Activated T-helper 1 cell treated with anti-CD3 and anti-CD28 coated beads, Interleukin-2, amount 50 U/mL, for 16 hours (primary cell): Measurements from ENCODE around the gene MTURN.

ENCODE experiments used
- DNase-seq, 2 donors: peaks; one replicate each; pipeline ENCODE4 v3.0.0-alpha.2; 2020; ENCODE audit warnings: low read depth in 1 of 2, low spot score in 1 of 2

The MTURN gene

DNA sequence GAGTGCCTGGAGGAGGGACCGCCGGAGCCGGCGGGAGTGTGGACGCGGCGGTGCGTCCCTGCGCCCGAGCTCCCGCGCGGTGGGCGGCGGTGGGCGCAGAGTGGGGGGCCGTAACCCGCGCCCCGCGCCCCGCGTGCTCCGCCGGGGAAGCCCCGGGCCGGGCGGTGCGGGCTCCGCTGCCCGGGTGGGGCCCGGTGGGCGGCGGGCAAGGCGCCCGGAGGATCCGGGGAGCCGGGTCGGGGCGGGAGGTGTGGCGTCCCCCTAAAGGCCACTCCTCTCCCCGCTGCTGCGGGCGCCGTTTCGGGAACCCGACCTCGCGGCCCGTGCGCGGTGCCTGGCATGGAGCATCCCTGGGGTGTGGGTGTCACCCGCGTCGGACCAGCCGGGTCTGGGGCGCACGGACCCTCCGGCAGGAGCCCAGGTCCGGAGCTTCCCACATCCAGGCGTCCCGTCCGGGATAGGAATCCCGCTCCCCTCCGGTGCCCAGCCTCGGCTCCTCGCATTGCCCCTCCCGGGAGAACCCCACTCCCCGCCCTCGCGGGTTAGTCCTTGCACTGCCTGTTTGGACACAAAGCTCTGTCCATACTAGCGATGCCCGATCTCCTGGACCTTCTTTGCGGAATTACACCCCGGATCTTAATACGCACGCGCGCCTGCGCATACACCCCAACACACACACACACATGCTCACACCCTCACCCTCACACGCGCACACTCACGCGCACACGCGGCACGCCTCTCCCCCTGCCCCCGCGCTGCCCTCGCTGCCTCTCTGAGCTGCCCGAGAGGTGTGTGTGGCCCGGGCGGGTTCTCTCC lies 723 bp downstream of the MTURN start:
- peak; percentile 25 to 29 for DNase-seq

DNA sequence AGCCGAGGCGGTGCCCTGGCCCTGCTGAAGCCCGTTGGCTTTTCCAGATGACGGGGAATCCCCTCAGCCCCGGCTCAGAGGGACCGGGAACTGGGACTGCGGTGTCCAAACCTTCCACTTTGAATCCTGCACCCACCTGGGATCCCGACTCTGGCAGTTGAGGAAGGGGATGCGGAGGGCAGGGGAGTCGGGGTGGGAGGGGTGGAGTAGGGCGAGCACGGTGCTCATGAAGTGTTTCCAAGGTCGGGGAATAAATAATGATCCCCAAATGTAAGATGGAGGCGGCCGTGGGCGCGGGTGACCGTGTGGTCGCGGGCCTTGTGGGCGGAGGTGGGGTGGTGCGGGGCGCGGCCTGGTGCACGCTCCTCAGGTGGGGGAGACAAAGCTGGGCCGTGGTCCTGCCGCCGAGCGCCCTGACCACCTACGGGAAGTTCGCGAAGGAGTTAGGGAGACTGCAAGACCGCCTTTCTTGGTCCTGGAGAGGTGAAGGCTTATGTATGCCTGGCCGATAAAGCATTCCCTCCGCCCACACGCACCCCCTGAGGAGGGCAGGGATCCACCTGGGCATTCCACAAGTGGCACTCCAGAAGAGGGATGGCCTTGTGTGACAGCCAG lies 1.4 kb downstream of the MTURN start:
- no peak for DNase-seq

DNA sequence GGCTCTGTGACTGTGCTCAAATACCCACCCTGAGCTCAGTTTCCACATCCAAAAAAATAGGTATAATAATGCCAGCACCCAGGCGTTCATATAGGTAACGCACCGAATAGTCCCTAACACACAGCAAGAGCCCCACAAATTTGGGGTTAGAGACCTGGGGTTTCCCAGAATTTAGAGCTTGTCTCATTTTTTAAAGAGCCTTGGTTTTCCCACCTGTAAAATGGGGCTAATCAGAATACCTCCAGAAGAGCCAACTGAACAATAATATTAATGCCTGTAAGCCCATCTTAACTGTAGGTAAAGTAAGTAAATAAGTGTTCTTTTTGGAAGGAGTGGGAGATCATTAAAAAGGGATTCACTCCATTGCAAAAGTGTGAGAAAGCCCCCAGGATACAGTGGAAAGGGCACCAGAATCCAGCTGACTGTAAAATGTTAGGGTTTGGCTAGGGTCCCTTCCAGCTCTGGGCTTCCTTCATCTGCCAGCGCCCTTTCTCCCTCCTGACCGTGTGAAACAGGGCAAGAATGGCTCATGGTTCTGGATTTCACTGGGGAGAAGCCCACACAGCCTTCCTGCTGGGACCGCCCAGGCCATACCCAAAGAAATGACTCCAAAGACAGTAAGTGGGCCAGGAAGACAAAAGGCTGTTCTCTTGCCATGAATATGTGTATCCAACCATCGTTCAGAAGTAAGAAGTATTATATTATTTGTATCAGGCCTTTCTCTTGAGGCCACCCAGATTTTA lies 2.1 kb downstream of the MTURN start:
- no peak for DNase-seq

DNA sequence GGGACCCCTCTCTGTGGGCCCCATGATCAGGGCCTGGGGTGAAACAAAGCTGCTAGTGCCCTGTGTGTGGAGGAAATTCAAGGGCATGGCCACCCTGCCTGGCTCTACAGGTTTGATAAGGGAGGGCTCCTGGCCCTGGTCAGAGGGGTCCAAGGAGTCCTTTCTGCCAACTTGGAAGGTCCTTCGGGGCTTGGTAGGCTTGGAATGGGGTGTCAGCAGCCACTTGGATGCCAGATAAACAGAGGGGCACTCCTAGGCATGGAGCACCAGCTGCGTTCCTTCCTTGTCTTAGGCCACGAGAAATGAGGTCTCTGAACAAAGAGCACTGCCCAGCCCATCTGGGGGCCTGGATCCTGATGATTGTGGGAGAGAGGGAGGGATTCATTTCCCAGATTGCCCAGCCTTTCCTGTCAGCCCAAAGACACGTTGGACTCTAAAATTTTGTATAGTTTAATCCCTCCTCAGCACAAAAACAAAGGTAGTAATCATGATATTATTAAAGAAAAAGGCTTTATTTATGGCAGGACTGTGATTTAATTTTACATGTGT lies 5.1 kb downstream of the MTURN start:
- DNase-seq, result no peak

DNA sequence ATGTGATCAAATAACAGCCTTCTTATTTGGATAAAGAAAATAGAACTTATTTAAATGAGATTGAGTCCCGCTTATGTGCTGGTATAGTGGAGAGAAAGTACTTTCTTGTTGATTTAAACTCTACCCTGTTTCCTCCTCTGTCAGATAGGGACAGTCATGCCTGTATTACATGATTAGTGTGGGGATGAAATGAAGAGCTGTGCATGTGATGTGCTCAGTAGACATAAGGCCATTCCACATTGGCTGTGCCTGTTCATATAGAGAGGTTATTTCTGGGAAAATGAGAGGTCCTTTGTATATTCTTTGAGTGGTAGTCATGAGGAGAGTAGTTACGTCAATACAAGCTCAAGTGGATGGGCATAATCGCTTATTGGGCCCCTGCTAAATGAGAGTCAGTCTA lies 5.7 kb downstream of the MTURN start:
- no peak for DNase-seq

DNA sequence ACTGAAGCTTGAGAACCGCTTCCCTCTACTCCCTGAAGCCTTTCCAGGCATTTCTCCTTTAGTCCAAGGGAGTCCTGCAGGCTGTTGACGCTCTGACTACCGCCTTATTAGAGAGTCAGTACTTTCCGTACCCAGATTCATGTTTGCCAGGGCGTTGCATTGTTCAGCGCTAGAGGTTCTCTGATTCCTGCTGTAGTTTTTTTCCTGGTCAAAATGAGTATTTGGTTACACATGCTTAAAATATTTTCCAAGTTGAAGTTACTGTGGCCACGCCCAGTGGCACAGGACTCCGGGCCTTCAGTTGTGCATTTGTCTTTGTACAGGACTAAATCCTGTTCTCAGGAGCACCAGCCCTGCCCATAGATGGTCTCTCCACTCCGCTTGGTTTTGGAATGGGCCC lies 7.9 kb downstream of the MTURN start:
- no peak for DNase-seq

DNA sequence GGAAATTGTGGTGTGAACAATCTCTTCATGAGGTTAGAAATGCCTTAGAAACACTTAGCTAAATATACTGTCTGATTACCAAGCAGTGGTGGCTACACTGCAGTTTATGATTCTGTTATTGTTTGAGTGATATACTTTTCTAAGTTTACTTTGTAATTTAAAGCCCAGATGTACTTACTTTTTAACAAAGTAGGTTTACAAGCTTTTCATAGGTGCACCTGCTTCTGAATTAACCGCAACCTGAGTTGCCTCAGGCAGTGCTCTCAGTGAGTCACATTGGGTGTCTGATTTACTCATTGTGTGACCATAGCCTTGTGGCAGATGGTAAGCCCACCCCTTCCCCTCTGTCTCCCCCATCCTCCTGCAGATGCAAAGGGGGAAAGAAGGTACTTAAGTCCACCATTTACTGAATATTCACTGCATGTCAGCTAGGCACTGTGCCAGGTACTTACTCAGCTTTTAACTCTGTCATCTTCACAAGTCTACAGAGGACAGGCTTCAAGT lies 9.0 kb downstream of the MTURN start:
- DNase-seq, result no peak

DNA sequence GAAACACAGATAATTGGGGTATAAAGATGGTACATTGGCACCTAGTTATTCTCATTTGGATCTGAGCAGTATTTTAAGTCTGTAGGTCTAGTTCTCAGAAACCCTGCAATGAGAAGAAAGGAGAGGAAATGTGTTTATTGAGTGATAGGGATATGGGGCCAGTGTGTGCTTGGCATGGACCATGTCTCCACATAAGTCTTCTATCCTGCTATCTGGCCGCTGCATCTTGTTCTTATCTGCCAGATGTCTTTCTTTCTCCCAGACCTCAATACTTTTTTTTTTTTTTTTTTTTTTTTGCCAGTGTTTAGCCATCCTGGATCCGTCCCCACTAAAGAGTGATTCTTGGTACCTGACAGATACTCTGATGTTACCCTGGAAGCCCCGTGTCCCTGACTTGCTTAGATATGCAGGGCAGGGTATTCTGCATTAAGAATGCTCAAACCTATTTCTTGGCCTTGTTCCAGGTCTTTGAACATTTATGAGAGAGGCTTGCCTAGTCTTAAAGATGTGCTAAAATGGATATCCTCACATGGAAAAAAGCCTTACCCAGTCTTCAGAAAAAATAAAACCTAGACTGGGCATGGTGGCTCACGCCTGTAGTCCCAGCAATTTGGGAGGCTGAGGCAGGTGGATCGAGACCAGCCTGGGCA lies 10.0 kb downstream of the MTURN start:
- no peak for DNase-seq

DNA sequence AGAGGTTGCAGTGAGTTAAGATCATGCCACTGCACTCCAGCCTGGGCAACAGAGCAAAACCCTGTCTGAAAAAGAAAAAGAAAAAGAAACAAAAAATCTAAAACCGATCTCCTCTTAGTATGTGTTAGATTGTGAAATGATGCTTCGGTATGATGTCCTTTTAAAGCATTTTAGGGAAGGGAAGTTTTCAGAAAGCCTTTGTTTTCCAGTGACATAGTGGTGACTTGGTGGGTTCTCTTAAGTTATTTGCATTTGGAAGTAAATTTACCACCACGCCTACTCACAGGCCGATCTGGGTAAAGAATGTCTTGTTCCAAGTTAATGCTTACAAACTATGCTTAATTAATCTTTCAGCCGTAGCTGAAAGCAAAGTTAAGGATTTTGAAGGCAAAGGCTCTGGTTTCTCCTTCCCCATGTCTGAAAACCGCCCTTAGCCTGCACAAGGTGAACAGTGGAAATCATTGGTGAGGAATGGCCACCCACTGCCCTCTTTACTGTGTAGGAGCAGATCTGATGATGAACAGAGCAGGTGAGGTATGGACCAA lies 10.7 kb downstream of the MTURN start:
- DNase-seq, result no peak

DNA sequence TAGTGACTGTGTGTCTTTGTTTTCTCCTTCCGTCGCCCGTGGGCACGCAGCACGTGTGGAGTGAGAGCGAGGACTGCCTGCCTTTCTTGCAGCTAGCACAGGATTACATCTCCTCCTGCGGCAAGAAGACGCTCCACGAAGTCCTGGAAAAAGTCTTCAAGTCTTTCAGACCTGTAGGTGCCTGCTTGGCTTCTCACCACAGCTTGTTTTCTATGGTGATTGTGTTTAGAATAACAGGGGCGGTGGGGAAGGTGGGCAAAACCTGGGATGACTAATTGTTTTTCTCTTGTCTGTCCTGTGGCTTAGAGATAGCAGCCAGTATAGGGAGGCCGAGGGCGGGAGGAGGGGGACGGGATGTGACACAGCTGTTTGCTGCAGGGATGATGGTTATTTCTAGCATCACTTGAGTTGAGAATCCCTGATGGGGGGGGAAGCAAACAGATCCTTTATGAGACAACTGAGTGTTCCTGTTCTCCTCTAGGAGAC lies 11.4 kb downstream of the MTURN start:
- no peak for DNase-seq

DNA sequence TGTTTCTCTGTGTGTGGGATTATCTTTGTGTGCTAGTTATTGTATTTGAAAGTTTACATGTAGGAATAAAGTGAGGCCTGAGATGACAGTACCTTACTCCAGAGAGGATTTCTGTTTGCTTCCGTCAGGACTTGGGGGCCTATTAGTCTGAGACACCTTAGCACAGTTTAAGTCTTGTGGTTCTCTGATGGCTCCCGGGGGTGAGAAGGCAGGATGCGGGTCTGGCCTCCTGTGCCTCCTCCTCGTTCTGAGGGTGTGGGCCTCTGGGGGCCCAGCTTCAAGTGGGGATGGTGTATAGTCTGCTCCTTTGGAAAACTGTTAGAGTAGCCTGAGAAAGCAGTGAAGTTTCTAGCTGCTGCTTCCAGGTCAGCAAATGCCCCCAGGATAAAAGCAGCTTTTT lies 12.4 kb downstream of the MTURN start:
- no peak for DNase-seq

DNA sequence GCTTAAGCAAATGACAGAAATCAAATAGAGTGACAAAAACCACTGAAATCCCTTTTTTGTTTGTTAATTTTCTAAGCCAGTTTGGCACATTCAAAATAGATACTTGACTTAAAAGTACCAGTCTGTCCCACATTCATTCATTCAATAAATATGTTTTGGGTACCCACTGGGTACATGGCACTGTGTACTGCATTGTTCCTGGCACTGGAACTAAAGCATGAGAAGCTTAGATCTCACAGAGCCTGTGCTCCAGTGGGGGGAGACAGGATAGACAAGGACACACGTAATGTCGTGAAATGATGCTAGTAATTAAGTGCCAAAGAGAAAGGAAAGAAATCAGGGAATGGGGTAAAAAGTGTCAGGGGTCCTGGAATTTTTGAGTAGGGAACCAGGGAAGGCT lies 13.0 kb downstream of the MTURN start:
- no peak for DNase-seq

DNA sequence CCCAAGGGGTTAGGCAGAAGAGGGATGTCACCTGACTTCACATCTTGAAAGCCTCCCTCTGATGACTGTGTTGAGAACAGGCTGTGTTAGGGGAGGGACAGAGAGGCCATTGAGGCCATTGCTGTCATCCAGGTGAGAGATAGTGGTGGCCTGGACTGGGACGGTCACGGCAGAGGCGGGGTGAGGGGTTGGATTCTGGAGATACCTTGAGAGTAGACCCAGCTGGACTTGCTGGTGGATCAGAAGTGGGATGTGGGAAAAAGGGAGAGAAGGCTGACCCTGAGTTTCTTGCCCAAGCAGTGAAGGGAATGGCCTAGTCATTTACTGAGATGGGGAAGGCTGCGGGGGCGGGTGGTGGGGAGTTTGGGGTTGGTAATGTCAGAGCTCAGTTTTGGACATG lies 13.6 kb downstream of the MTURN start:
- DNase-seq, result no peak

DNA sequence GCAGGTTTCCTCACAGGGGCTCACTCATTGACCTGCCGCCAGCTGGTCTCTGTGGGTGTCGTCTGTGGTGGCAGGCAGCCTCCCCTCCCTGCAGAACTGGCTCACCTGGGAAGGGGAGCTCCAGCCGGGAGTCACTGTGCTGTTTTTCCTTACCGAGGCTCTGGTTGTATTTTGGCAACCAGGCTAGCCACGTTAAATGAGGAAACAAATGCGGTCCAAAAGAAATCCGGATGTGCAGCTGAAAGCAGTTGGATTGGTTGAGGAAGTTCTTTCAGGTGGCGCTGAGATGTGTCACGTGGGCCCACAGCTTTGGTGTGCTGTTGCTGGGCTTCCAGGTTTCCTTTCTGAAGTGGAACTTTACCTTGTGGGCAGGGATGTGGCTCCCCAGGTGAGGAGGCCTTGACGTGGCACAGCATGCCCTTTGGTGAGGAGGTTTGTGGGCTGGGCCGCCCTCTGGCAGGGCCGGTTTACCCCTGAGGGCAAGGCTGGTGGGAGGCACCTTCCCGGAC lies 14.2 kb downstream of the MTURN start:
- no peak for DNase-seq

DNA sequence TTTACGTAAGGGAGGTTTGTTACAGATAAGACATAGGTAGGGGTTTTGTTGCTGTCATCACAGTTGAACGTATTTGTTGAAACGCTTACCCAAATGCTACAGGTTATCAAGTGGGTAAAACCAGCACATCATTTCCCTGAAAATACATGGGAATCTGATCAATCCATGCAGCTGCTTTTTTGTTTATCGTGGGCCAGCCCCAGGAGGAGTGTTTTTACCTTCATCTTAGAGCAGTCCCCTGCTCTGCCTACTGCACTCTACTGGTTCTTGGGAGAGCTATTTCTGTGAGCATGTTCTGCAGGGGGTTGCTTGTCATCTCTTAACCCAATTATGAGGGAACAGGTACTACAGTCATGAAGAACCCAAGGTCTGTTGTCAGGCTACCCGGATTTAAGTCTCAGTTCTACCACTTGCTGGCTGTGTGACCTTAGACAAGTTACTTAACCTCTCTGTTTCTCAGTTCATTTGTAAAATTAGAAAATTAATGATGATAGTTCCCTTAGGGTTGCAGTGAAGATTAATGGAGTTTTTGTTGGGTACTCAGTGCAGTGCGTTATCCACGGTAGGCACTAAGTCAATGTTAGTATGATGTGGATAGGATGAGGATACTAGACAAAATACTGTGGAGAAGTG lies 15.0 kb downstream of the MTURN start:
- no peak for DNase-seq

DNA sequence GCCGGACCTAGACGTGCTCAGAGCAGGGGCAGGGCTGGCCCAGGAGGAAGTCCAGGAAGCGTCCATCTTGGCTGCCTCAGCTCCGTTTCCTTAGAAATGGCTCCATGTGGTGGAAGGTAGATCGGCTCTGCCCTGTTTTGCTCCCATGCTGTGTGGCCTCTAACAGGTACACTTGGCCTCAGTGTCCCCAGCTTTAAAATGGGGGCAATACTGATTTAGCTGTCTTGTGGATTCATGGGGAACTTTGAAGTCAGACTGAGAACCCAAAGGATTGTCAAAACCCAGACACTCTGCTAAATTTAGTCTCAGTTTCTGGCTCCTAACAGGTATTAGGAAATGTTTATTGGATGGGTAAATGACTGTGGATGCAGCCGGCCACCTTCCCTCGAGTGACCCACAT lies 15.9 kb downstream of the MTURN start:
- no peak for DNase-seq

DNA sequence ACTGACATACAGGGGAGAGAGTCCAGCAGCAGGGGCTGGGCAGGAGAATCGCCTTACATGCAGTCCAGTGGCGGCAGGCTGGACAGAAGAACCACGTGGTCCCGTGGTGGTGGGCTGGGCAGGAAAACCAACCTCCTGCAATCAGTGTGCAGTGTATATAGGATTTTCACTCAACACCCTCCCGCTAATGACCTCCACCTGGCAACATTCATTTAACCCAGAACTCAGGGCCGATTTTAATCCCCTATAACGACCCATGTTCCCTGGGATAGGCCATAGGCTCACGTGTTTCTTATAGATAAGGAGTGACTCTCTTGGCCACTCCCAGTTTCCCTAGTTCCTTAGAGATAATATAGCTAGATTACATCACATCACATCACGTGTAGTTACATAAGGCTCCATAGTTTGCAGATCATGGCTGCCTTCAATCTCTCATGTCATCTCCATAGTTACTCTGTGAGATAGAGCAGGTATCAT lies 19.4 kb downstream of the MTURN start:
- DNase-seq, result no peak

DNA sequence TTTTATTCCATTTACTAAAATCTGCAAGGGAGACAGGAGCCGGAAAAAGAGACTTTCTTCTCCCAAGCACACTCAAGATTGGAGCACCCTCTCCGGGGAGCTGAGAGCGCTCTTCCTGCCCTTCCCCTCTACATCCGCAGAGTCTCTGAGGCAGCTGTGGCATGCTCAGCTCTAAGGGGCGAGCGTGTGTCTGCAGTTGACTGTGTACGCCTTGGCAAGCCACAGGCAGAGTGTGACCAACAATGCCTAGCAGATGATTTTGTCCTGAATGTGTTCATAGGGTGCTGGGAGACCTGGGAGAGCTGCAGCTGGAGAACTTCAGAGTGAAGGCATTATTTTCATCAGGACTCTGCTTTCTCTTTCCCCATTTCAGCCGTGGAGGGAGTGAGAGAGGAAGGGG lies 20.7 kb downstream of the MTURN start:
- no peak for DNase-seq

DNA sequence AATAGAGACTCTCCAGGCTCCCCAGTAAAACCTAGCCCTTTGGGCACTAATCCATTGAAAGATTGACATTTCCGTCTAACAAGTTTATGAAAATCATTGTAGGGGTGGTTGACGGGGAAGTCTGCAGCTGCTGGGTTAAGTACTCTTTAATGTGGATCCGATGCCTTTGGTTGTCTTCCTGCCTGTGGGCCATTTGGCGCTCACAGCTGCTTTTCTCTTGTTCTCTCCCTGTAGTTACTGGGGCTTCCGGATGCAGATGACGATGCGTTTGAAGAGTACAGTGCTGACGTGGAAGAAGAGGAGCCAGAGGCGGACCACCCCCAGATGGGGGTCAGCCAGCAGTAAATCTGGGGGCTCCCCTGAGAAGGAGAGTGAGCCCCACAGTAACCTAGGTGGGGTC lies 22.4 kb downstream of the MTURN start:
- no peak for DNase-seq

DNA sequence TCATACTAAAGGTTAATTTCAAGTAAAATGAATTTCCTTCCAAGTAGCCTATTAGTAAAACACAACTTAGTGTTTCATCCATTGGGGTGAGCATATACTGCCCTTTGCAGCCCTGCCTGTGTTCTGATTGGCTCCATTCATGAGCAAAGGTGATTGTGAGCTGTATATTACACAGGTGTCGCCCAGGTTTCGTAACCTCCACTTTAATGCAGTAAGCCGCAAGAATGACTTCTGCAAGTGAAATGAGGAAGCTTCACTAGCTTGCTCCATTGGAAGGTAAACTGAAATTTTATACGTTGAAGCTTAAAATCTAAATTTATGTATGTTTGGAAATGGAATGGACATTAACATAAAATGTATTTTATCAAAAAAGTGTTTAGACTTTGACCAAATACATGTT lies 24.4 kb downstream of the MTURN start:
- no peak for DNase-seq
